Vagina (tissue), 2 donors: ENCODE measurements around the gene LTF. TPM values are rescaled to one million over a fixed set of nuclear protein-coding genes. Genes with fewer than 3 reads are reported as not detected.

Source experiments
- DNase-seq, 2 donors: peaks; one replicate each; pipeline ENCODE4 v3.0.0-alpha.2; 2017; ENCODE audit errors: extremely low spot score in 2 of 2
- H3K27ac ChIP-seq: fragments of 200-600 bp; sonication (generic); one replicate; pipeline ENCODE4 v1.5.1; 2019
- H3K27me3 ChIP-seq: fragments of 200-600 bp; sonication (generic); one replicate; pipeline ENCODE4 v1.5.1; 2019
- H3K36me3 ChIP-seq, 2 donors: fragments of 200-600 bp; sonication (generic); one replicate each; pipeline ENCODE4 v1.5.1; 2017 to 2019
- H3K4me1 ChIP-seq: fragments of 200-600 bp; sonication (generic); one replicate; pipeline ENCODE4 v1.5.1; 2019
- H3K4me3 ChIP-seq, 2 donors: fragments of 200-600 bp; sonication (generic); 1 replicate in 1 of 2; 2 replicates in 1 of 2; pipeline ENCODE4 v1.5.1; 2016 to 2019
- H3K9me3 ChIP-seq: fragments of 200-600 bp; sonication (generic); one replicate; pipeline ENCODE4 v1.5.1; 2019
- POLR2A ChIP-seq, 2 donors: fragments of 450-650 bp; IDR thresholded peaks; one replicate each; pipeline ENCODE4 v1.6.1; 2017; ENCODE audit warnings: antibody characterized with exemption in 2 of 2, mild to moderate bottlenecking in 2 of 2, moderate library complexity in 2 of 2
- POLR2AphosphoS5 ChIP-seq, 2 donors: sonication (generic); formaldehyde crosslinking; IDR thresholded peaks; one replicate each; pipeline ENCODE4 v1.9.0; 2017; ENCODE audit warnings: antibody characterized with exemption in 2 of 2, mild to moderate bottlenecking in 2 of 2, low read depth in 1 of 2; ENCODE audit not compliant: insufficient read depth in 1 of 2
- intact Hi-C: fragments of 100-400 bp; cut with DNase I; formaldehyde crosslinking; loops from one replicate; pipeline ENCODE4 v1.15.1; 2023
- total RNA-seq: library from RNA; depleted of rRNA; stranded (reverse); fragments of >200 nt; gene quantifications from one replicate; pipeline ENCODE4 v1.2.3, GENCODE V29; 2016
- TF ChIP-seq, protein P1 (sequence below), 3 experiments: fragments of 450-650 bp in 2 of 3; fragments of 200-600 bp in 1 of 3; sonication (generic) in 1 of 3; IDR thresholded peaks; one replicate each; pipeline ENCODE4 v1.5.1; 2017 to 2019; ENCODE audit warnings: antibody characterized with exemption in 3 of 3, mild to moderate bottlenecking in 2 of 3, moderate library complexity in 2 of 3

The LTF gene
- total RNA-seq, 1 donor from 2014 or later, result not detected

DNA sequence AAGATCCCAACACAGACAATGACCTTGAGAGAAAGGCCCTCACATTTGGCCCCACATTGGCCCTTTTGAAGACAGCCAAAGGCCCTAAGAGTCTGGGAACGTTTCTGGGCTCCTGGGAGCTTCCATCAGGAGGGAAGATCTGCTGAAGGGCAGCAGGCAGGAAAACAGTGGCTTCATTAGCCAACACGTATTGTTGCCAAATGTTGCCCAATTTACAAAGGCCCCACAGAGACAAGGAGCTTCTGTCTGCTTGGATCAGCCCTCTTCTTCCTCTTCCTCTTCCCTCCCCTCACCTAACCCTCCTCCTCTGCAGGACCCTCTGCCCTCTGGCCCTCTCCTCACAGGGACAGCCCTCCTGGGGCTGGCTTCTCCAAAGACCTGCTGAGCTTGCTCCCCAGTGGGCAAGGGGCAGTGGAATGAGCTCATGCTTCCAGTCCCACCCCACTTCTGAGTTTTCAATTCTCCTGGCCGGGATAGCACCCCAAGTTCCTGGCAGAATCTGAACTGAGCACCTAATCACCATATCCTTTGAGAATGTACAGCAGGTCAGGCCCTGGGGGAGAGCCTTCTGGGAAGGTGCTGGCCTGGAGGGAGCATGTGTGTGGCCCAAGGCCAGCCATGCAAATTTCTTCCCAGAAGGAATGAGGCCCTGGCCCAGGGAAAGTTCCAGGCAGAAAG, 5.1 kb upstream of the LTF start:
- TF ChIP-seq POLR2A (IDR thresholded peaks at IDR 0.05), result no peak
- TF ChIP-seq POLR2AphosphoS5 (IDR thresholded peaks at IDR 0.05; ENCODE audit: insufficient read depth in 1 of 2, low read depth in 1 of 2), result no peak
- TF ChIP-seq, protein P1, sequence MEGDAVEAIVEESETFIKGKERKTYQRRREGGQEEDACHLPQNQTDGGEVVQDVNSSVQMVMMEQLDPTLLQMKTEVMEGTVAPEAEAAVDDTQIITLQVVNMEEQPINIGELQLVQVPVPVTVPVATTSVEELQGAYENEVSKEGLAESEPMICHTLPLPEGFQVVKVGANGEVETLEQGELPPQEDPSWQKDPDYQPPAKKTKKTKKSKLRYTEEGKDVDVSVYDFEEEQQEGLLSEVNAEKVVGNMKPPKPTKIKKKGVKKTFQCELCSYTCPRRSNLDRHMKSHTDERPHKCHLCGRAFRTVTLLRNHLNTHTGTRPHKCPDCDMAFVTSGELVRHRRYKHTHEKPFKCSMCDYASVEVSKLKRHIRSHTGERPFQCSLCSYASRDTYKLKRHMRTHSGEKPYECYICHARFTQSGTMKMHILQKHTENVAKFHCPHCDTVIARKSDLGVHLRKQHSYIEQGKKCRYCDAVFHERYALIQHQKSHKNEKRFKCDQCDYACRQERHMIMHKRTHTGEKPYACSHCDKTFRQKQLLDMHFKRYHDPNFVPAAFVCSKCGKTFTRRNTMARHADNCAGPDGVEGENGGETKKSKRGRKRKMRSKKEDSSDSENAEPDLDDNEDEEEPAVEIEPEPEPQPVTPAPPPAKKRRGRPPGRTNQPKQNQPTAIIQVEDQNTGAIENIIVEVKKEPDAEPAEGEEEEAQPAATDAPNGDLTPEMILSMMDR (IDR thresholded peaks at IDR 0.05), result no peak
- peak; percentile 49 to 74 for DNase-seq
- Histone ChIP-seq H3K27me3 (no peaks in the 10 kb centered on the region), H3K27ac (no peak overlapping the region), H3K36me3 (no peaks in the 10 kb centered on the region), H3K4me1 (no peaks in the 10 kb centered on the region), H3K4me3 (no peak overlapping the region), H3K9me3 (no peaks in the 10 kb centered on the region)
- intact Hi-C loops, result no loop called here

DNA sequence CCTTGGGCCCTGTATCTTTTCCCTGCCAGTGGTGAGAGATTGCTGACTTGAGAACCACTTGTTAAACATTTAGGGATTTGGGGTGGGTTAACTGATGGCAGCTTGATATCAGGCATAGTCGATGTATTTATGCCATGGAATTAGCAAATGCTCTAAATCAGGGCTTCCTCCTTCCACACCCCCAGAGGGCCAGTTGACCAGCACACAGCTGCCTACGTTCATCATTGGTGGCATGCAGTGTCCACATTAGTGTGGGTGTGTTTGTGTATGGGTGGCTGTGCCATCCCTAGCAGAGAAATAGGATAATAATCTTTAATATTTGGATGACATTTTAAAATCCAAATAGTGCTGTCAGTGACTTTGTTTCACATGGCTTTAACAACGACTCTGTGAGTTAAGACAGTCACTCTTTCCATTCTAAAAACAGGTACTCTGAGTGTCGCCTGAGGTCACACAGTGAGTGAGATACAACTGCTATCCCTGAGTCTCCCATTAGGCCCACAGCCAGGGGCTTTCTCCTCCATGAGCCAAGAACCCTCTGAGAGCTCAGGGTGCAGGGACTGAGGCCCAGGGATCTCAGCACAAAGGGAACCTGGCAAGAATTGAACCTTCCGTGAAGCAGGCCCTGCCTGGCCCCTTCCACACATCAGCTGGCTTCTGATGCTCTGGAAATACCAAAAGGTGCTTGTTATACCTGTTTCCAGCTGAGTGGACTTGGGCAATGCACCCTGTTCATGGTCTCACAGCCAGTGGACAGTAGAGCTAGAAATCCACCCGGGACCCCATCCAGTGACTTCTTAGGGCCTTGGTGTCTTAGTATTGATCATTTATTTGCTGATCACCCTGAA, 4.3 kb upstream of the LTF start:
- no peak overlapping the region for H3K27ac ChIP-seq
- no peaks in the 10 kb centered on the region for H3K27me3 ChIP-seq
- peak; percentile 28 to 64 for DNase-seq
- no peak overlapping the region for H3K4me3 ChIP-seq
- TF ChIP-seq POLR2AphosphoS5 (IDR thresholded peaks at IDR 0.05; ENCODE audit: insufficient read depth in 1 of 2, low read depth in 1 of 2), result no peak
- intact Hi-C loops, result no loop called here
- H3K4me1 ChIP-seq, result no peaks in the 10 kb centered on the region
- no peaks in the 10 kb centered on the region for H3K36me3 ChIP-seq
- no peaks in the 10 kb centered on the region for H3K9me3 ChIP-seq

DNA sequence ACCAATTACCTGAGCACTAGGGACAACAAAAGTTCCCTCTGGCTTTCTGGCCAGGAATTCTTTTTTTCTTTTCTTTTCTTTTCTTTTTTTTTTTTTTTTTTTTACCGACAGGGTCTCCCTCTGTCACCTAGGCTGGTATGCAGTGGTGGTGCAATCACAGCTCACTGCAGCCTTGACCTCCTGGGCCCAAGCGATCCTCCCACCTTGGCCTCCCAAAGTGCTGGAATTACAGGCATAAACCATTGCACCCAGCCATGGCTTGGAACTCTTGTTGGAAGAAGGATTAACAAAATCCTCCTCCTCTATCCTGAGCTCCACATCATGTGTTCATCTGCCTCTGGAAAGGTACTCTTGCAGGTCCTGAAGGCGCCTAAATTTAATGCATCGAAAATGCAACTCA, 2.9 kb upstream of the LTF start:
- Histone ChIP-seq H3K27me3 (no peaks in the 10 kb centered on the region), H3K4me3 (no peak overlapping the region), H3K9me3 (no peaks in the 10 kb centered on the region), H3K27ac (no peak overlapping the region), H3K36me3 (no peaks in the 10 kb centered on the region), H3K4me1 (no peaks in the 10 kb centered on the region)
- no peak for TF ChIP-seq POLR2AphosphoS5 (IDR thresholded peaks at IDR 0.05; ENCODE audit: insufficient read depth in 1 of 2, low read depth in 1 of 2)
- TF ChIP-seq POLR2A (IDR thresholded peaks at IDR 0.05), result no peak
- TF ChIP-seq, protein P1 (IDR thresholded peaks at IDR 0.05), result no peak
- peak; percentile 37 to 43 for DNase-seq
- intact Hi-C loops, result no loop called here

DNA sequence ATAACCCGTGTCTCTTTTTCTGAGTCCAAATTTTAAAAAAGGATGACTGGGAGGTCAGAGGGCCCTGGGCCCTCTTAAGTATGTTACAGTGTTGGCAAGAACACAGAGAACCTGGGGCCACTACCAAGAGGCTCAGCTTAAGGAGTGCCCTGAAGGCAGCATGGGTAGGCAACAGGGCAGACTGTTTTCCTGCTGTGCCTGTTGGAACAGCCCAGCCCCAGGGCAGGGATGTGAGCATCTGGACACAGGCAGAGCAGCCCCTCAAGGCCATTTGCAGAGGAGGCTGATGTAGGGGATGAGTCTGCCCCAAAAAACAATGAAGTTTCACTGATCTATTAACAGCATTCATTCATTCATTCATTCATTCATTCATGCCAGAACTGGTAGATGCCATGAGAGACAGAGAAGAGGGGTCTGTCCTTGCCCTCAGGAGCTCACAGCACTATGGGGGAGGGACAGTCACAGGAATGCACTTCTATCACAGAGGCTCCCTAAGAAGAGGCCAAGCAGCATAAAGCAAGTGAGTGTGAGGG, 2.2 kb upstream of the LTF start:
- H3K4me1 ChIP-seq, result no peaks in the 10 kb centered on the region

DNA sequence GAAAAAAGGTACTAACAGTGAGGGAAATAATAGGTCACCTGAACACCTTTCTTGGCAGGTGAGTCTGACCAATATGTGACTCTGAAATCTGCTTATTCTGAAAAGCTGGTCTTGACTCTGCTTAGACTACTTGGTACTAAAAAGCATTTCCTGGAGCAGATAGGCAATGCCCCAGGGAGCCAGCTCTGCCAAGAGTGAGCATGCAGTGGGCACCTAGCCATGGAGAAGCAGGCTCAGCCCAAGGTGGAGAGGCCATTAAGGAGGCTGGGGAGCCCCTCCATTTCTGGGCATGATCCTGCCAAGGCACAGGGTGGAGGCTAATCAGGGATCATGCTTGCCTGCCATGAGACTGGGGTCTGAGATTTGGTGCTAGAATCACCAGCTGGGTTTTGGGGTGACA, 1.6 kb upstream of the LTF start:
- H3K27me3 ChIP-seq, result no peaks in the 10 kb centered on the region
- TF ChIP-seq POLR2AphosphoS5 (IDR thresholded peaks at IDR 0.05; ENCODE audit: insufficient read depth in 1 of 2, low read depth in 1 of 2) (no peak), POLR2A (IDR thresholded peaks at IDR 0.05) (no peak)
- TF ChIP-seq, protein P1 (IDR thresholded peaks at IDR 0.05), result no peak
- no peaks in the 10 kb centered on the region for H3K9me3 ChIP-seq
- intact Hi-C loops, result no loop called here
- no peaks in the 10 kb centered on the region for H3K36me3 ChIP-seq
- H3K4me1 ChIP-seq, result no peaks in the 10 kb centered on the region
- DNase-seq, result peak; percentile 37 to 74
- no peak overlapping the region for H3K27ac ChIP-seq
- no peak overlapping the region for H3K4me3 ChIP-seq

More for the DNA sequence above, 2.2 kb upstream of the LTF start:
- intact Hi-C loops, result no loop called here
- H3K27ac ChIP-seq, result no peak overlapping the region
- no peak overlapping the region for H3K4me3 ChIP-seq
- H3K27me3 ChIP-seq, result no peaks in the 10 kb centered on the region
- TF ChIP-seq POLR2AphosphoS5 (IDR thresholded peaks at IDR 0.05; ENCODE audit: insufficient read depth in 1 of 2, low read depth in 1 of 2) (no peak), POLR2A (IDR thresholded peaks at IDR 0.05) (no peak)
- TF ChIP-seq, protein P1 (IDR thresholded peaks at IDR 0.05), result no peak
- peak; percentile 40 to 44 for DNase-seq
- no peaks in the 10 kb centered on the region for H3K36me3 ChIP-seq
- no peaks in the 10 kb centered on the region for H3K9me3 ChIP-seq
